DOHH2 (cell line): ENCODE results near the gene COL18A1.

Experiments
- H3F3A ChIP-seq: fragments of 200-600 bp; sonication (generic), shearing (Covaris generic); 2 replicates; pipeline ENCODE4 v1.6.0; 2016; ENCODE audit warnings: antibody characterized with exemption, mild to moderate bottlenecking; ENCODE audit not compliant: control insufficient read depth, insufficient read depth
- H3K27ac ChIP-seq: fragments of 200-600 bp; sonication (generic); 2 replicates; pipeline ENCODE4 v1.5.1; 2014; ENCODE audit warnings: low read depth, mild to moderate bottlenecking, low read length, moderate library complexity
- H3K27me3 ChIP-seq: fragments of 200-600 bp; sonication (generic); 2 replicates; pipeline ENCODE4 v1.6.1; 2014; ENCODE audit warnings: mild to moderate bottlenecking, low read length, mixed read lengths; ENCODE audit not compliant: control insufficient read depth
- H3K36me3 ChIP-seq: fragments of 200-600 bp; sonication (generic); 2 replicates; pipeline ENCODE4 v1.6.1; 2014; ENCODE audit warnings: mild to moderate bottlenecking, low read length, moderate library complexity, mixed read lengths; ENCODE audit not compliant: control insufficient read depth
- H3K4me1 ChIP-seq: fragments of 200-600 bp; sonication (generic); 2 replicates; pipeline ENCODE4 v1.6.1; 2014; ENCODE audit warnings: mild to moderate bottlenecking, low read length, mixed read lengths; ENCODE audit not compliant: control insufficient read depth
- H3K4me2 ChIP-seq: fragments of 200-600 bp; sonication (generic); 2 replicates; pipeline ENCODE4 v1.6.0; 2014; ENCODE audit warnings: mild to moderate bottlenecking, low read length, moderate library complexity
- H3K4me3 ChIP-seq: fragments of 200-600 bp; sonication (generic); 2 replicates; pipeline ENCODE4 v1.5.1; 2014; ENCODE audit warnings: mild to moderate bottlenecking, low read length, mixed read lengths
- H3K79me2 ChIP-seq: fragments of 200-600 bp; sonication (generic); 2 replicates; pipeline ENCODE4 v1.6.1; 2014; ENCODE audit warnings: mild to moderate bottlenecking, low read length, mixed read lengths; ENCODE audit not compliant: control insufficient read depth
- H3K9me2 ChIP-seq: fragments of 200-600 bp; sonication (generic); replicated peaks from 2 replicates; pipeline ENCODE4 v1.6.1; 2014; ENCODE audit warnings: mild to moderate bottlenecking, low read length, mixed read lengths; ENCODE audit not compliant: control insufficient read depth
- H3K9me3 ChIP-seq: fragments of 200-600 bp; sonication (generic); 2 replicates; pipeline ENCODE4 v1.6.1; 2014; ENCODE audit warnings: antibody characterized with exemption, low read length, mixed read lengths; ENCODE audit not compliant: control insufficient read depth, insufficient read depth
- H4K20me1 ChIP-seq: fragments of 200-600 bp; sonication (generic); 2 replicates; pipeline ENCODE4 v1.6.0; 2014; ENCODE audit warnings: low read depth, mild to moderate bottlenecking, antibody characterized with exemption, low read length, moderate library complexity; ENCODE audit not compliant: control insufficient read depth, insufficient read depth
- CTCF ChIP-seq: fragments of 200-600 bp; sonication (generic); IDR thresholded peaks from one replicate; pipeline ENCODE4 v1.5.1; 2014; ENCODE audit warnings: antibody characterized with exemption, mild to moderate bottlenecking, low read depth, low read length; ENCODE audit not compliant: poor library complexity, severe bottlenecking
- EZH2phosphoT487 ChIP-seq: fragments of 200-600 bp; sonication (generic); IDR thresholded peaks from 2 replicates; pipeline ENCODE4 v1.6.1; 2017; ENCODE audit warnings: borderline replicate concordance, mild to moderate bottlenecking, antibody characterized with exemption, low read length, moderate library complexity, mixed read lengths

COL18A1 gene

DNA sequence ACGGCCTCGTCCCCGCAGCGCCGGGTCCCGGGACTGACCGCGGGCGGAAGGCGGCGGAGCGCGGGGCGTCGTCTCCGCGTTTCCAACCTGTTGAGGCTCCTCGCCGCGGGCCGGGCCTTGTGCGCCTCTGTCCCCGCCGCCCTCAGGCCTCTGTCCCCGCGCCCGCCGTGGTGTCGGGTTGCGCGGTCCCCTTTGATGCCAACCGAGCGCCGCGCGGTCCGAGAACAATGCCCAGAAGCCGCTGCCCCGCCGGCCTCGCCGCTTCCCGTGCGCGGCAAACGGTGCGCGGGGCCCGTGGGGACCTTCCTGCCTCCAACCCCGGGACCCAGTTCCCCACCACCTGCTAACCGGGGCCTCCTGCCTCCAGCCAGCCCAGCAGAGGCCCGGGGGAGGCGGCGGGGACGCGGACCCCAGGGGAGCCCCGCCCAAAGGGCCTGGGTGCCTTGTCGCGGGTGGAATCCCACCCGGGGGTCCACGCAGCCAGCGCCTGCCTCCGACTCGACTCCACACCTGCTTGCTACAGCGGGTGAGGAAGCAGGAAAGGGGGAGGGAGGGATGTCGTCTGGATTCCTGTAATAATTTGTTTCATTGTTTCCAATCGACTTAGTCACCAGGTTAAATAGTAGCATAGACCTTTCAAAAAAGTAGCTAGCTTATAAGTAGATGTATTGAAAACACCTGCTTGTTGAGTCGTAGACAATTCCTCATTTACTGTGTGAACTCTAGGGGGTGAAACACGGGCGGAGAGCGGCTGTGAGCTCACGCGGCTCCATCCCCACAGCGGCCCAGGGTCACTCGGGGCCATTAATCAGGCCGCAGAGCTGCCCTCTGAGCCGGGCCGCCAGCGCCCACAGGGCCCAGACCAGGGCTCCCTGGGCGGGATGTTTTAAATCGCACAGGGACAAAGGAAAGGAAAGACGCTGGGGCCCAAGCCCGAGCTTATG is 1.1 kb downstream of the COL18A1 start:
- Histone ChIP-seq H3K79me2 (no peaks in the 10 kb centered on the region), H3K4me1 (no peaks in the 10 kb centered on the region), H3K9me3 (no peaks in the 10 kb centered on the region), H3K9me2 (no peaks in the 10 kb centered on the region), H3F3A (no peaks in the 10 kb centered on the region), H3K4me3 (no peak overlapping the region), H4K20me1 (no peaks in the 10 kb centered on the region), H3K27ac (no peak overlapping the region), H3K27me3 (peaks cover 11% of the 10 kb centered on the region; the same call in 1 of the 2 replicates), H3K4me2 (no peak overlapping the region), H3K36me3 (no peaks in the 10 kb centered on the region)
- no peak for TF ChIP-seq CTCF
- TF ChIP-seq EZH2phosphoT487 = no peak

- H3K9me3 ChIP-seq = no peaks in the 10 kb centered on the region
- peaks cover 11% of the 10 kb centered on the region; the same call in 1 of the 2 replicates for H3K27me3 ChIP-seq
- H3F3A ChIP-seq = no peaks in the 10 kb centered on the region
- no peaks in the 10 kb centered on the region for H3K9me2 ChIP-seq
- no peak overlapping the region for H3K27ac ChIP-seq
- no peaks in the 10 kb centered on the region for H3K4me1 ChIP-seq
- no peaks in the 10 kb centered on the region for H3K79me2 ChIP-seq
- no peaks in the 10 kb centered on the region for H4K20me1 ChIP-seq
- no peak overlapping the region for H3K4me3 ChIP-seq
- TF ChIP-seq CTCF = no peak
- no peak for TF ChIP-seq EZH2phosphoT487
- H3K4me2 ChIP-seq = no peak overlapping the region
- no peaks in the 10 kb centered on the region for H3K36me3 ChIP-seq
Observed at GRCh38 chr21:45406801-45407628, 2.0 kb downstream of the COL18A1 start.

DNA sequence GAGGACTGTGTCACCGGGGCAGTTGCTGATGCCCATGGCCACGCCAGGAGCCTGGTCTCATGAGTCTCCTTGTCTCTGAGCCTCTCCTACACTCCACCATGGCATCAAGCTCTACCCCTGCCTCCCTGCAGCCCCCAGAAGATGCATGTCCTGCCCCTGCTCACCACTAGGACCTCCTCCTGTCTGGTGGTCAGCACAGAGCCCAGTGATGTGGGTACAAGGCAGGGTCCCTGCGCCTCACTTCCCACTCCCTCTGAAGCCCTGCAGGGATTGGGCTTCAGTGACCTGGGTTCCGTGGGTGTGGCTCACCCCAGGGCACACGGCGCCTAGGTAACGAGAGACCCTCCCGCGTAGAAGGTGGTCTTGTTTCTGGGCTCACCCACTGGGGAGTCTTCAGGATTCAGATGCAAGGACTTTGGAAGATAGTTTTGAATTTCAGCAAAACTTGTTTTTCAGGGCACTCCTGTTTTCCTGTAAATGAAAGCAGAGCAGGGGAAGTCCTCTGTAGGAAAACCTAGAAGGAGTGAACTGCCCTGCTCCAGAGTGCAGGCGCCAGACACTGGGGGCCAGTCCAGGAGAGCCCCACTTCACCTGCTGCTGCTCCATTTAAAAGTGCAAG is 2.8 kb downstream of the COL18A1 start:
- H3K4me3 ChIP-seq = no peak overlapping the region
- H4K20me1 ChIP-seq = no peaks in the 10 kb centered on the region
- H3K4me2 ChIP-seq = no peak overlapping the region
- H3K27ac ChIP-seq = no peak overlapping the region
- no peaks in the 10 kb centered on the region for H3K79me2 ChIP-seq
- H3F3A ChIP-seq = no peaks in the 10 kb centered on the region
- H3K4me1 ChIP-seq = no peaks in the 10 kb centered on the region
- no peaks in the 10 kb centered on the region for H3K9me2 ChIP-seq
- H3K27me3 ChIP-seq = peaks cover 11% of the 10 kb centered on the region; the same call in 1 of the 2 replicates
- H3K9me3 ChIP-seq = no peaks in the 10 kb centered on the region
- no peaks in the 10 kb centered on the region for H3K36me3 ChIP-seq
- TF ChIP-seq CTCF (no peak), EZH2phosphoT487 (no peak)
